GOT3 (cell line): Measurements from ENCODE around the gene NFIX.

Source experiments
- DNase-seq: peaks from one replicate; lab custom pipeline; 2025; ENCODE audit warnings: mixed read lengths; lab: John Stamatoyannopoulos, UW

NFIX gene

GRCh38 chr19:13074378-13074777 lies 79.1 kb downstream of the NFIX start:
- DNase-seq = no peak

GRCh38 chr19:13076320-13076719 lies 81.0 kb downstream of the NFIX start:
- DNase-seq = no peak

GRCh38 chr19:13076787-13077186 lies 81.5 kb downstream of the NFIX start:
- no peak for DNase-seq

- DNase-seq = no peak
Observed at GRCh38 chr19:13077240-13077639, 82.0 kb downstream of the NFIX start.

GRCh38 chr19:13078381-13078780 lies 83.1 kb downstream of the NFIX start:
- no peak for DNase-seq

GRCh38 chr19:13078897-13079541 lies 83.7 kb downstream of the NFIX start:
- no peak for DNase-seq

GRCh38 chr19:13079542-13079986 lies 84.3 kb downstream of the NFIX start:
- no peak for DNase-seq

- DNase-seq = no peak
Observed at GRCh38 chr19:13082192-13083007, 87.1 kb downstream of the NFIX start.

GRCh38 chr19:13083008-13083404 lies 87.7 kb downstream of the NFIX start:
- DNase-seq = no peak

GRCh38 chr19:13083627-13084026 lies 88.4 kb downstream of the NFIX start:
- DNase-seq = no peak

- no peak for DNase-seq
Observed at GRCh38 chr19:13085666-13086065, 90.4 kb downstream of the NFIX start.

- no peak for DNase-seq
Observed at GRCh38 chr19:13086341-13086740, 91.1 kb downstream of the NFIX start.

- DNase-seq = no peak
Observed at GRCh38 chr19:13087295-13087694, 92.0 kb downstream of the NFIX start.

GRCh38 chr19:13087795-13088537 lies 92.7 kb downstream of the NFIX start:
- no peak for DNase-seq

- DNase-seq = no peak
Observed at GRCh38 chr19:13089139-13089856, 94.0 kb downstream of the NFIX start.

GRCh38 chr19:13089857-13090507 lies 94.7 kb downstream of the NFIX start:
- DNase-seq = no peak

- DNase-seq = no peak
Observed at GRCh38 chr19:13090511-13091231, 95.4 kb downstream of the NFIX start.

GRCh38 chr19:13091400-13092157 lies 96.3 kb downstream of the NFIX start:
- DNase-seq = no peak

GRCh38 chr19:13092158-13092543 lies 96.9 kb downstream of the NFIX start:
- DNase-seq = no peak

- DNase-seq = no peak
Observed at GRCh38 chr19:13092606-13093235, 97.4 kb downstream of the NFIX start.
